IMR-90 (cell line): ENCODE data around the gene HLA-DOA. TPM values are rescaled to one million over a fixed set of nuclear protein-coding genes. Genes with fewer than 3 reads are reported as not detected.

Source experiments
- ATAC-seq: fragments of 200-7000 bp; cut with Tn5 transposase; 2 replicates; pipeline ENCODE4 v1.9.1; 2020; ENCODE audit warnings: low read depth, mild to moderate bottlenecking, moderate library complexity
- BruUV-seq: library from RNA; stranded (reverse); fragments of 400-500 nt; replicated peaks from 2 replicates; lab custom pipeline; 2021; lab: Mats Ljungman, UMichigan
- CTCF ChIA-PET: fragments of 300-600 bp; formaldehyde crosslinking; extraction: SDS; loops from one replicate; lab custom pipeline; 2021; ENCODE audit warnings: antibody characterized with exemption; lab: Yijun Ruan, JAX
- POLR2A ChIA-PET: fragments of 300-600 bp; sonication (Branson Sonifier 250); formaldehyde crosslinking; loops from one replicate; lab custom pipeline; 2022; ENCODE audit warnings: antibody characterized with exemption; ENCODE audit not compliant: unreplicated experiment; lab: Charles Lee
- DNase-seq: peaks from one replicate; pipeline ENCODE4 v3.0.0; 2013
- H2AFZ ChIP-seq: replicated peaks from 2 replicates; pipeline ENCODE3; 2013; ENCODE audit warnings: low read length, mild to moderate bottlenecking; ENCODE audit not compliant: poor library complexity
- H2AK5ac ChIP-seq: 2 replicates; pipeline ENCODE4 v1.6.1; 2013; ENCODE audit warnings: low read depth, low read length, inconsistent platforms
- H2AK9ac ChIP-seq: replicated peaks from 2 replicates; pipeline ENCODE3; 2013; ENCODE audit warnings: mild to moderate bottlenecking, low read depth, low read length, moderate library complexity; ENCODE audit not compliant: poor library complexity
- H2BK120ac ChIP-seq: 2 replicates; pipeline ENCODE4 v1.6.1; 2013; ENCODE audit warnings: low read depth, low read length, inconsistent platforms
- H2BK15ac ChIP-seq: 3 replicates; pipeline ENCODE4 v1.6.1; 2013; ENCODE audit warnings: low read depth, low read length, inconsistent platforms
- H2BK20ac ChIP-seq: 2 replicates; pipeline ENCODE4 v1.6.1; 2013; ENCODE audit warnings: low read depth, mild to moderate bottlenecking, inconsistent platforms, low read length, moderate library complexity
- H2BK5ac ChIP-seq: 2 replicates; pipeline ENCODE4 v1.6.1; 2013; ENCODE audit warnings: mild to moderate bottlenecking, low read depth, low read length, inconsistent platforms; ENCODE audit not compliant: poor library complexity, severe bottlenecking
- H3K14ac ChIP-seq: replicated peaks from 2 replicates; pipeline ENCODE4 v1.6.1; 2013; ENCODE audit warnings: low read depth, low read length, inconsistent platforms
- H3K18ac ChIP-seq: 2 replicates; pipeline ENCODE4 v1.6.1; 2013; ENCODE audit warnings: low read depth, low read length, control low read depth
- H3K23ac ChIP-seq: 2 replicates; pipeline ENCODE4 v1.6.1; 2013; ENCODE audit warnings: low read depth, low read length, inconsistent platforms
- H3K27ac ChIP-seq: 2 replicates; pipeline ENCODE4 v1.5.1; 2013; ENCODE audit warnings: mild to moderate bottlenecking, control low read depth, low read length; ENCODE audit not compliant: insufficient read depth
- H3K27me3 ChIP-seq: 2 replicates; pipeline ENCODE4 v1.6.1; 2013; ENCODE audit warnings: low read length; ENCODE audit not compliant: control insufficient read depth, insufficient read depth
- H3K36me3 ChIP-seq: 2 replicates; pipeline ENCODE4 v1.6.1; 2013; ENCODE audit warnings: low read length, mixed read lengths; ENCODE audit not compliant: control insufficient read depth, insufficient read depth
- H3K4ac ChIP-seq: 2 replicates; pipeline ENCODE4 v1.6.1; 2013; ENCODE audit warnings: low read depth, low read length, inconsistent platforms
- H3K4me1 ChIP-seq: 2 replicates; pipeline ENCODE4 v1.6.1; 2013; ENCODE audit warnings: low read length, mixed read lengths; ENCODE audit not compliant: control insufficient read depth, insufficient read depth
- H3K4me2 ChIP-seq: 2 replicates; pipeline ENCODE4 v1.6.1; 2013; ENCODE audit warnings: low read depth, mild to moderate bottlenecking, control low read depth, low read length, moderate library complexity
- H3K4me3 ChIP-seq: 2 replicates; pipeline ENCODE4 v1.5.1; 2013; ENCODE audit warnings: low read depth, mild to moderate bottlenecking, control low read depth, low read length, moderate library complexity; ENCODE audit not compliant: insufficient read depth
- H3K56ac ChIP-seq: 2 replicates; pipeline ENCODE4 v1.6.1; 2013; ENCODE audit warnings: low read length, inconsistent platforms; ENCODE audit not compliant: insufficient read depth; ENCODE audit errors: extremely low read depth
- H3K79me1 ChIP-seq, 2 experiments: 2 replicates each; pipeline ENCODE4 v1.6.1; 2013; ENCODE audit warnings: low read length in 2 of 2, inconsistent platforms in 1 of 2, low read depth in 1 of 2
- H3K9ac ChIP-seq: 2 replicates; pipeline ENCODE4 v1.6.1; 2013; ENCODE audit warnings: low read depth, low read length, control low read depth
- H3K9me1 ChIP-seq: 2 replicates; pipeline ENCODE4 v1.6.1; 2013; ENCODE audit warnings: low read length, inconsistent platforms; ENCODE audit not compliant: insufficient read depth
- H3K9me3 ChIP-seq: 2 replicates; pipeline ENCODE4 v1.6.1; 2013; ENCODE audit warnings: low read length; ENCODE audit not compliant: control insufficient read depth, insufficient read depth
- H4K20me1 ChIP-seq: 2 replicates; pipeline ENCODE4 v1.6.1; 2013; ENCODE audit warnings: low read length, inconsistent platforms; ENCODE audit not compliant: insufficient read depth
- H4K5ac ChIP-seq: 2 replicates; pipeline ENCODE4 v1.6.1; 2013; ENCODE audit warnings: mild to moderate bottlenecking, low read depth, low read length, control low read depth
- H4K8ac ChIP-seq, 2 experiments: 2 replicates each; pipeline ENCODE4 v1.6.1; 2013; ENCODE audit warnings: low read depth in 2 of 2, low read length in 2 of 2, control low read depth in 1 of 2, inconsistent platforms in 1 of 2
- H4K91ac ChIP-seq: 2 replicates; pipeline ENCODE4 v1.6.1; 2013; ENCODE audit warnings: low read depth, low read length, inconsistent platforms; ENCODE audit not compliant: insufficient read depth
- BHLHE40 ChIP-seq: fragments of 150-350 bp; IDR thresholded peaks from 2 replicates; pipeline ENCODE4 v1.6.1; 2016; ENCODE audit warnings: mild to moderate bottlenecking, low read depth, low read length
- CHD1 ChIP-seq: IDR thresholded peaks from 2 replicates; pipeline ENCODE4 v1.6.1; 2012; ENCODE audit warnings: low read depth, low read length, improper control_type of control experiment
- ELK1 ChIP-seq: fragments of 150-350 bp; IDR thresholded peaks from 2 replicates; pipeline ENCODE4 v1.6.1; 2016; ENCODE audit warnings: low read depth, mild to moderate bottlenecking, low read length, moderate library complexity, borderline replicate concordance
- MAZ ChIP-seq: IDR thresholded peaks from 2 replicates; pipeline ENCODE4 v1.6.1; 2012; ENCODE audit warnings: low read depth, mild to moderate bottlenecking, low read length, improper control_type of control experiment, moderate library complexity, borderline replicate concordance
- MXI1 ChIP-seq: IDR thresholded peaks from 2 replicates; pipeline ENCODE4 v1.6.1; 2012; ENCODE audit warnings: low read depth, mild to moderate bottlenecking, low read length, moderate library complexity, borderline replicate concordance
- NFE2L2 ChIP-seq: fragments of 150-350 bp; IDR thresholded peaks from 2 replicates; pipeline ENCODE4 v1.6.1; 2016; ENCODE audit warnings: low read depth, mild to moderate bottlenecking, low read length
- RAD21 ChIP-seq: IDR thresholded peaks from 2 replicates; pipeline ENCODE4 v1.6.1; 2012; ENCODE audit warnings: low read length, improper control_type of control experiment
- RCOR1 ChIP-seq: IDR thresholded peaks from 2 replicates; pipeline ENCODE4 v1.6.1; 2012; ENCODE audit warnings: mild to moderate bottlenecking, low read length, improper control_type of control experiment; ENCODE audit not compliant: insufficient replicate concordance
- RFX5 ChIP-seq: IDR thresholded peaks from 2 replicates; pipeline ENCODE4 v1.8.0; 2012; ENCODE audit warnings: low read depth, mild to moderate bottlenecking, low read length, moderate library complexity
- SMC3 ChIP-seq: fragments of 150-350 bp; IDR thresholded peaks from 2 replicates; pipeline ENCODE4 v1.6.1; 2016; ENCODE audit warnings: low read depth, mild to moderate bottlenecking, antibody characterized with exemption, low read length, moderate library complexity
- dilution Hi-C: fragments of 300-500 bp; cut with HindIII; formaldehyde crosslinking; loops from one replicate; pipeline ENCODE4 v1.14.3; 2018; ENCODE audit warnings: low sequenced_read_pairs; ENCODE audit not compliant: unreplicated experiment
- in situ Hi-C: fragments of 300-500 bp; cut with MboI; formaldehyde crosslinking; loops from 3 replicates; pipeline ENCODE4 v1.14.3; 2019; ENCODE audit warnings: low sequenced_read_pairs, inconsistent platforms, mixed read lengths
- intact Hi-C: fragments of 100-400 bp; cut with micrococcal nuclease; formaldehyde crosslinking; loops from 2 replicates; pipeline ENCODE4 v1.10.0; 2022
- polyA plus RNA-seq, 3 experiments: library from polyadenylated mRNA; depleted of rRNA; stranded (reverse); fragments of >200 nt; gene quantifications; 2 replicates each; pipeline ENCODE4 v1.2.3, GENCODE V29; 2012; ENCODE audit warnings: low replicate concordance in 1 of 3
- total RNA-seq: library from RNA; depleted of rRNA; stranded (reverse); fragments of >200 nt; gene quantifications from 2 replicates; pipeline ENCODE4 v1.2.3, GENCODE V29; 2012
- TF ChIP-seq, protein P1 (sequence below): conservative IDR thresholded peaks from 2 replicates; pipeline ENCODE4 v1.5.1; 2012; ENCODE audit warnings: mild to moderate bottlenecking, low read depth, low read length, improper control_type of control experiment

HLA-DOA gene
- total and polyA plus RNA-seq, 2 of the 4 experiments (the other 2 are of a cell fraction): not detected

DNA sequence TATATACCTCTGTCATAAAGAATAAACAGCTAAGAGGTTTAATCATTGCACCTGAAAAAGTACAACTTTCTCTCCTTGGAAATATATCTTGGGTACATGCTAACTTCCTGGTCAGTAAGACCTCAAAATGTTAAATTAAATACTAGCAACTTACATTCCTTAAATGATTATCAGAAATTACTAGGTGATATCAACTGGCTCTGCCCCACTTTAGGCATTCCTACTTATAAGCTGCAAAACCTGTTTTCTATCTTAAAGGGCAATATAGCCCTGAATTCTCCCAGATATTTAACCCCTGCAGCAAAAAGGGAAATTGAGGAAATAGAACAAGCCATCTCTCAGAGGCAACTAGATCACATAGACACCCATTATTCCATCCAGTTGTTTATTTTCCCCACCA is 43.2 kb upstream of the HLA-DOA start:
- Histone ChIP-seq H3K27ac (no peak overlapping the region), H4K5ac (no peak overlapping the region), H2AK5ac (no peak overlapping the region), H3K4me3 (no peak overlapping the region), H3K23ac (no peak overlapping the region), H3K4me2 (no peak overlapping the region), H3K79me1 (no peaks in the 10 kb centered on the region), H3K56ac (no peak overlapping the region), H3K36me3 (no peaks in the 10 kb centered on the region), H2BK120ac (no peak overlapping the region), H2BK15ac (no peak overlapping the region), H3K9me3 (no peaks in the 10 kb centered on the region), H3K18ac (no peak overlapping the region), H3K4me1 (no peaks in the 10 kb centered on the region), H2BK5ac (no peak overlapping the region), H3K14ac (no peak overlapping the region), H4K20me1 (no peaks in the 10 kb centered on the region), H3K9ac (no peak overlapping the region), H3K4ac (no peak overlapping the region), H4K91ac (no peak overlapping the region), H3K9me1 (no peaks in the 10 kb centered on the region), H2AK9ac (no peak overlapping the region), H3K27me3 (peaks cover 12% of the 10 kb centered on the region), H2AFZ (no peak overlapping the region), H4K8ac (no peak overlapping the region), H2BK20ac (no peak overlapping the region)
- in situ Hi-C loops: no loop called here
- ATAC-seq (no peak), DNase-seq (no peak)
- TF ChIP-seq MAZ (no peak), BHLHE40 (no peak), MXI1 (no peak), CHD1 (no peak), NFE2L2 (no peak), RAD21 (no peak), RCOR1 (no peak), RFX5 (no peak), SMC3 (no peak), ELK1 (no peak)
- TF ChIP-seq, protein P1, sequence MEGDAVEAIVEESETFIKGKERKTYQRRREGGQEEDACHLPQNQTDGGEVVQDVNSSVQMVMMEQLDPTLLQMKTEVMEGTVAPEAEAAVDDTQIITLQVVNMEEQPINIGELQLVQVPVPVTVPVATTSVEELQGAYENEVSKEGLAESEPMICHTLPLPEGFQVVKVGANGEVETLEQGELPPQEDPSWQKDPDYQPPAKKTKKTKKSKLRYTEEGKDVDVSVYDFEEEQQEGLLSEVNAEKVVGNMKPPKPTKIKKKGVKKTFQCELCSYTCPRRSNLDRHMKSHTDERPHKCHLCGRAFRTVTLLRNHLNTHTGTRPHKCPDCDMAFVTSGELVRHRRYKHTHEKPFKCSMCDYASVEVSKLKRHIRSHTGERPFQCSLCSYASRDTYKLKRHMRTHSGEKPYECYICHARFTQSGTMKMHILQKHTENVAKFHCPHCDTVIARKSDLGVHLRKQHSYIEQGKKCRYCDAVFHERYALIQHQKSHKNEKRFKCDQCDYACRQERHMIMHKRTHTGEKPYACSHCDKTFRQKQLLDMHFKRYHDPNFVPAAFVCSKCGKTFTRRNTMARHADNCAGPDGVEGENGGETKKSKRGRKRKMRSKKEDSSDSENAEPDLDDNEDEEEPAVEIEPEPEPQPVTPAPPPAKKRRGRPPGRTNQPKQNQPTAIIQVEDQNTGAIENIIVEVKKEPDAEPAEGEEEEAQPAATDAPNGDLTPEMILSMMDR: no peak
- CTCF ChIA-PET: interaction anchor here (0.6 kb wide), 1 partner anchor 16 kb away, joined by 6 read pairs; no protein-coding TSS in a partner anchor
- dilution Hi-C loops: no loop called here
- intact Hi-C loops: no loop called here
- no TSS peak for BruUV-seq
- POLR2A ChIA-PET: no interaction called here
